OCI-LY7 (cell line): ENCODE measurements around the gene CNTRL.

Experiments used
- CTCF ChIP-seq: fragments of 200-600 bp; sonication (generic); conservative IDR thresholded peaks from 2 replicates; pipeline ENCODE4 v1.5.1; 2014; ENCODE audit warnings: mild to moderate bottlenecking, antibody characterized with exemption, low read length, moderate library complexity, mixed read lengths
- EZH2phosphoT487 ChIP-seq: fragments of 200-600 bp; sonication (generic); IDR thresholded peaks from 2 replicates; pipeline ENCODE4 v1.6.1; 2018; ENCODE audit warnings: low read depth, borderline replicate concordance, mild to moderate bottlenecking, mixed run types, antibody characterized with exemption, low read length, moderate library complexity, mixed read lengths

DNA sequence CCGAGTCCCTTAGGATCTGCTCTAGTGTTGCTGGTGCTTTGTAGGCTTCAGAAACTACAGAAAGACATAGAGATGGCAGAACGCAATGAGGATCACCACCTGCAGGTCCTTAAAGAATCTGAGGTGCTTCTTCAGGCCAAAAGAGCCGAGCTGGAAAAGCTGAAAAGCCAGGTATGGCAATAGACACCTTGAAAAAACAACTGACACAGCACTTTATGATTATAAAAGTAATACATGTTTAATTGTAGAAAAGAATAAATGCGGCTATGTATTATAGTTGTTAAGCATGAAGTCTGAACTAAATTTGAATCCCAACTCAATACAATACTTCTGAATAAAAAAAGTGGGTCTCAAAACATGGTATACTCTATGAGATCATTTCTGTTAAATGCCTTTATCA lies 83.2 kb downstream of the CNTRL start:
- TF ChIP-seq CTCF (no peak), EZH2phosphoT487 (no peak)
